ENCODE data around the gene SEMA6B. TPM values are rescaled to one million over a fixed set of nuclear protein-coding genes. Genes with fewer than 3 reads are reported as not detected.
"Not testable (repeated sequence)": the region's sequence is repeated elsewhere in the genome, so short reads cannot be mapped to it uniquely, and the experiment has no call there.

Gene SEMA6B
- total and polyA plus RNA-seq, 7 experiments from 2014 or later = 0.22 to 2.4 (median 2.1) TPM; not detected in 2

GRCh38 chr19:4531562-4532165 is 27.8 kb downstream of the SEMA6B start:
- intact Hi-C loops (cut with micrococcal nuclease) = no loop called here
- CTCF ChIA-PET = no interaction called here
- no peak overlapping the region for H3K27ac Mint-ChIP-seq

GRCh38 chr19:4529924-4530522 is 29.5 kb downstream of the SEMA6B start:
- H3K9me3 ChIP-seq (ENCODE audit: control insufficient read depth in 2 of 3, low read length in 3 of 3) = no peaks in the 10 kb centered on the region
- H3K4me3 ChIP-seq (ENCODE audit: low read length) = no peak overlapping the region
- Mint-ChIP-seq H3K27ac (no peak overlapping the region), H3K27me3 (peaks cover 0 to 15% (median 4%) of the 10 kb centered on the region in 5 donors), H3K36me3 (no peaks in the 10 kb centered on the region), H3K9me3 (no peaks in the 10 kb centered on the region), H3K4me1 (peaks cover 0 to 4% (median 0%) of the 10 kb centered on the region in 7 donors), H3K4me3 (no peak overlapping the region)
- no peaks in the 10 kb centered on the region for H3K36me3 ChIP-seq (ENCODE audit: control insufficient read depth in 2 of 3, insufficient read depth in 3 of 3, low read length in 3 of 3)
- ATAC-seq (no peak), DNase-seq (no peak)
- CTCF ChIA-PET = no interaction called here
- H3K27me3 ChIP-seq (ENCODE audit: control insufficient read depth in 2 of 2, insufficient read depth in 2 of 2, low read length in 2 of 2) = no peaks in the 10 kb centered on the region
- intact Hi-C loops (cut with micrococcal nuclease) = no loop called here
- POLR2A ChIA-PET = no interaction called here
- no peak overlapping the region for H3K27ac ChIP-seq (ENCODE audit: low read depth, low read length)
- no peaks in the 10 kb centered on the region for H3K4me1 ChIP-seq (ENCODE audit: control insufficient read depth in 2 of 2, insufficient read depth in 2 of 2, low read length in 2 of 2)

More at GRCh38 chr19:4531562-4532165, 27.8 kb downstream of the SEMA6B start:
- H3K4me1 Mint-ChIP-seq = peaks cover 0 to 8% (median 5%) of the 10 kb centered on the region in 7 donors
- no peak overlapping the region for H3K4me3 Mint-ChIP-seq
- no peaks in the 10 kb centered on the region for H3K9me3 Mint-ChIP-seq
- Histone ChIP-seq H3K4me1 (ENCODE audit: control insufficient read depth in 2 of 2, insufficient read depth in 2 of 2, low read length in 2 of 2) (no peaks in the 10 kb centered on the region), H3K27ac (ENCODE audit: low read depth, low read length) (no peak overlapping the region), H3K36me3 (ENCODE audit: control insufficient read depth in 2 of 3, insufficient read depth in 3 of 3, low read length in 3 of 3) (no peaks in the 10 kb centered on the region), H3K9me3 (ENCODE audit: control insufficient read depth in 2 of 3, low read length in 3 of 3) (no peaks in the 10 kb centered on the region), H3K27me3 (ENCODE audit: control insufficient read depth in 2 of 2, insufficient read depth in 2 of 2, low read length in 2 of 2) (no peaks in the 10 kb centered on the region), H3K4me3 (ENCODE audit: low read length) (no peak overlapping the region)
- POLR2A ChIA-PET = no interaction called here
- peak; percentile 18 for ATAC-seq
- no peaks in the 10 kb centered on the region for H3K36me3 Mint-ChIP-seq
- H3K27me3 Mint-ChIP-seq = peaks cover 0 to 22% (median 12%) of the 10 kb centered on the region in 5 donors
- DNase-seq = no peak

GRCh38 chr19:4528843-4529242 is 30.6 kb downstream of the SEMA6B start:
- CTCF ChIA-PET = no interaction called here
- ATAC-seq (no peak), DNase-seq (no peak)
- Histone ChIP-seq H3K27ac (ENCODE audit: low read depth, low read length) (no peak overlapping the region), H3K4me3 (ENCODE audit: low read length) (no peak overlapping the region), H3K27me3 (ENCODE audit: control insufficient read depth in 2 of 2, insufficient read depth in 2 of 2, low read length in 2 of 2) (no peaks in the 10 kb centered on the region), H3K9me3 (ENCODE audit: control insufficient read depth in 2 of 3, low read length in 3 of 3) (no peaks in the 10 kb centered on the region), H3K36me3 (ENCODE audit: control insufficient read depth in 2 of 3, insufficient read depth in 3 of 3, low read length in 3 of 3) (no peaks in the 10 kb centered on the region), H3K4me1 (ENCODE audit: control insufficient read depth in 2 of 2, insufficient read depth in 2 of 2, low read length in 2 of 2) (no peaks in the 10 kb centered on the region)
- POLR2A ChIA-PET = no interaction called here
- no peaks in the 10 kb centered on the region for H3K9me3 Mint-ChIP-seq
- H3K36me3 Mint-ChIP-seq = no peaks in the 10 kb centered on the region
- no peak overlapping the region for H3K27ac Mint-ChIP-seq
- H3K4me3 Mint-ChIP-seq = no peak overlapping the region
- H3K4me1 Mint-ChIP-seq = peaks cover 0 to 4% (median 0%) of the 10 kb centered on the region in 7 donors
- intact Hi-C loops (cut with micrococcal nuclease) = no loop called here
- H3K27me3 Mint-ChIP-seq = peaks cover 0 to 11% (median 4%) of the 10 kb centered on the region in 5 donors

- ATAC-seq; H3K27ac ChIP-seq (ENCODE audit: low read depth, low read length); H3K36me3 ChIP-seq (ENCODE audit: control insufficient read depth in 2 of 3, insufficient read depth in 3 of 3, low read length in 3 of 3); H3K4me3 ChIP-seq (ENCODE audit: low read length); H3K9me3 Mint-ChIP-seq; H3K4me1 ChIP-seq (ENCODE audit: control insufficient read depth in 2 of 2, insufficient read depth in 2 of 2, low read length in 2 of 2); H3K9me3 ChIP-seq (ENCODE audit: control insufficient read depth in 2 of 3, low read length in 3 of 3); H3K4me1 Mint-ChIP-seq; intact Hi-C loops (cut with micrococcal nuclease); H3K27ac Mint-ChIP-seq; H3K4me3 Mint-ChIP-seq; H3K36me3 Mint-ChIP-seq; H3K27me3 Mint-ChIP-seq; DNase-seq; H3K27me3 ChIP-seq (ENCODE audit: control insufficient read depth in 2 of 2, insufficient read depth in 2 of 2, low read length in 2 of 2): not testable (repeated sequence)
- POLR2A ChIA-PET = interaction anchor here (0.7 kb wide), 1 partner anchor 22 kb away, joined by 4 read pairs; no protein-coding TSS in a partner anchor
- CTCF ChIA-PET = interaction anchor here (0.6 to 1.5 kb wide), 2 partner anchors 20 to 101 kb away, joined by 3 read pairs; no protein-coding TSS in a partner anchor
Observed at GRCh38 chr19:4527377-4527776, 32.1 kb downstream of the SEMA6B start.

GRCh38 chr19:4525563-4526002 is 33.9 kb downstream of the SEMA6B start:
- H3K4me1 ChIP-seq (ENCODE audit: control insufficient read depth in 2 of 2, insufficient read depth in 2 of 2, low read length in 2 of 2) = no peaks in the 10 kb centered on the region
- no peaks in the 10 kb centered on the region for H3K36me3 ChIP-seq (ENCODE audit: control insufficient read depth in 2 of 3, insufficient read depth in 3 of 3, low read length in 3 of 3)
- H3K36me3 Mint-ChIP-seq = no peaks in the 10 kb centered on the region
- no peaks in the 10 kb centered on the region for H3K9me3 Mint-ChIP-seq
- no peak overlapping the region for H3K27ac ChIP-seq (ENCODE audit: low read depth, low read length)
- no peaks in the 10 kb centered on the region for H3K27me3 ChIP-seq (ENCODE audit: control insufficient read depth in 2 of 2, insufficient read depth in 2 of 2, low read length in 2 of 2)
- ATAC-seq = no peak
- no peaks in the 10 kb centered on the region for H3K4me1 Mint-ChIP-seq
- peaks cover 0 to 7% (median 0%) of the 10 kb centered on the region in 5 donors for H3K27me3 Mint-ChIP-seq
- no peak overlapping the region for H3K4me3 ChIP-seq (ENCODE audit: low read length)
- H3K4me3 Mint-ChIP-seq = no peak overlapping the region
- no peaks in the 10 kb centered on the region for H3K9me3 ChIP-seq (ENCODE audit: control insufficient read depth in 2 of 3, low read length in 3 of 3)
- intact Hi-C loops (cut with micrococcal nuclease) = loop anchor here (1.0 kb wide), 2 partner anchors 125 to 258 kb away; partner anchors contain the start of gene SH3GL1 (in 1 of the 2)
- ChIA-PET CTCF (interaction anchor here (0.5 to 1.3 kb wide), 6 partner anchors 9 to 1422 kb away, joined by 3 to 8 read pairs (median 5); partner anchors contain the start of gene YJU2), POLR2A (no interaction called here)
- H3K27ac Mint-ChIP-seq = no peak overlapping the region
- no peak for DNase-seq

- no peaks in the 10 kb centered on the region for H3K4me1 ChIP-seq (ENCODE audit: control insufficient read depth in 2 of 2, insufficient read depth in 2 of 2, low read length in 2 of 2)
- H3K27ac ChIP-seq (ENCODE audit: low read depth, low read length) = no peak overlapping the region
- H3K9me3 Mint-ChIP-seq = no peaks in the 10 kb centered on the region
- H3K27me3 ChIP-seq (ENCODE audit: control insufficient read depth in 2 of 2, insufficient read depth in 2 of 2, low read length in 2 of 2) = no peaks in the 10 kb centered on the region
- no peak overlapping the region for H3K4me3 ChIP-seq (ENCODE audit: low read length)
- peak; percentile 19 to 70 (median 59) for DNase-seq
- peak; percentile 77 for ATAC-seq
- no peaks in the 10 kb centered on the region for H3K36me3 ChIP-seq (ENCODE audit: control insufficient read depth in 2 of 3, insufficient read depth in 3 of 3, low read length in 3 of 3)
- CTCF ChIA-PET = interaction anchor here (0.5 to 1.3 kb wide), 8 partner anchors 8 to 1422 kb away, joined by 3 to 8 read pairs (median 4); partner anchors contain the start of gene YJU2
- no peaks in the 10 kb centered on the region for H3K9me3 ChIP-seq (ENCODE audit: control insufficient read depth in 2 of 3, low read length in 3 of 3)
- no peaks in the 10 kb centered on the region for H3K36me3 Mint-ChIP-seq
- no peaks in the 10 kb centered on the region for H3K4me1 Mint-ChIP-seq
- intact Hi-C loops (cut with micrococcal nuclease) = loop anchor here (1.0 kb wide), 2 partner anchors 125 to 258 kb away; partner anchors contain the start of gene SH3GL1 (in 1 of the 2)
- H3K4me3 Mint-ChIP-seq = no peak overlapping the region
- POLR2A ChIA-PET = no interaction called here
- no peak overlapping the region for H3K27ac Mint-ChIP-seq
- H3K27me3 Mint-ChIP-seq = peaks cover 0 to 4% (median 0%) of the 10 kb centered on the region in 5 donors
Observed at GRCh38 chr19:4524808-4525562, 34.5 kb downstream of the SEMA6B start.

All from naive thymus-derived CD4-positive, alpha-beta T cell (primary cell).